Measurements from ENCODE around the gene ATG4B. TPM values are rescaled to one million over a fixed set of nuclear protein-coding genes. Genes with fewer than 3 reads are reported as not detected.
A peak's percentile ranks its signal among the peaks of the same experiment; 100 is the strongest.

Gene ATG4B
- total and polyA plus RNA-seq, 9 of the 15 experiments (the other 6 are each of a cell fraction or from before 2014, with no cell fraction given) = 5.9 to 58.8 (median 35.6) TPM

- no peak for TF ChIP-seq CBFA2T2 (conservative IDR thresholded peaks at IDR 0.05)
- no peak for TF ChIP-seq MBD2 (IDR thresholded peaks at IDR 0.05; ENCODE audit: borderline replicate concordance, low read depth)
- TF ChIP-seq POLR2G (IDR thresholded peaks at IDR 0.05; ENCODE audit: low read depth, low read length) = peak; percentile 87
- no peak for TF ChIP-seq DDX20 (tag; IDR thresholded peaks at IDR 0.05; ENCODE audit: low read depth)
- TF ChIP-seq SIN3A (IDR thresholded peaks at IDR 0.05; ENCODE audit: borderline replicate concordance in 2 of 2, control insufficient read depth in 1 of 2, low read depth in 2 of 2, low read length in 2 of 2) = peak; percentile 8 to 71; a peak in 2 of 4 replicates
- TF ChIP-seq RB1 (IDR thresholded peaks at IDR 0.05; ENCODE audit: low read depth) = peak; percentile 61
- TF ChIP-seq ZNF707 (CRISPR knock-in tag; conservative IDR thresholded peaks at IDR 0.05) = no peak
- no peak for TF ChIP-seq ARHGAP35 (IDR thresholded peaks at IDR 0.05; ENCODE audit: partially characterized antibody)
- no peak for TF ChIP-seq HOXB6 (CRISPR knock-in tag; IDR thresholded peaks at IDR 0.05; ENCODE audit: borderline replicate concordance)
- no peak for TF ChIP-seq PRPF4 (IDR thresholded peaks at IDR 0.05; ENCODE audit: insufficient read depth, low read depth, low read length, poor library complexity, severe bottlenecking)
- TF ChIP-seq ZNF785 (CRISPR knock-in tag; IDR thresholded peaks at IDR 0.05) = no peak
- peak; percentile 58 for TF ChIP-seq TFAP4 (CRISPR knock-in tag; IDR thresholded peaks at IDR 0.05; ENCODE audit: borderline replicate concordance)
- TF ChIP-seq, protein P1, sequence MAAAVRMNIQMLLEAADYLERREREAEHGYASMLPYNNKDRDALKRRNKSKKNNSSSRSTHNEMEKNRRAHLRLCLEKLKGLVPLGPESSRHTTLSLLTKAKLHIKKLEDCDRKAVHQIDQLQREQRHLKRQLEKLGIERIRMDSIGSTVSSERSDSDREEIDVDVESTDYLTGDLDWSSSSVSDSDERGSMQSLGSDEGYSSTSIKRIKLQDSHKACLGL (CRISPR knock-in tag; IDR thresholded peaks at IDR 0.05; ENCODE audit: borderline replicate concordance, poor library complexity, severe bottlenecking) = peak; percentile 54
- TF ChIP-seq ZNF584 (CRISPR knock-in tag; IDR thresholded peaks at IDR 0.05; ENCODE audit: low read depth) = no peak
- no peak for TF ChIP-seq POLR2H (tag; IDR thresholded peaks at IDR 0.05; ENCODE audit: low read depth)
- no peak for TF ChIP-seq NCOA6 (IDR thresholded peaks at IDR 0.05)
- no peak for TF ChIP-seq ZNF24 (IDR thresholded peaks at IDR 0.05)
- no peak for TF ChIP-seq ZNF263 (CRISPR knock-in tag; IDR thresholded peaks at IDR 0.05; ENCODE audit: borderline replicate concordance)
- no peak for TF ChIP-seq ARNT (IDR thresholded peaks at IDR 0.05)
- peak; percentile 73 for TF ChIP-seq SUPT5H (IDR thresholded peaks at IDR 0.05)
- TF ChIP-seq, protein P2, sequence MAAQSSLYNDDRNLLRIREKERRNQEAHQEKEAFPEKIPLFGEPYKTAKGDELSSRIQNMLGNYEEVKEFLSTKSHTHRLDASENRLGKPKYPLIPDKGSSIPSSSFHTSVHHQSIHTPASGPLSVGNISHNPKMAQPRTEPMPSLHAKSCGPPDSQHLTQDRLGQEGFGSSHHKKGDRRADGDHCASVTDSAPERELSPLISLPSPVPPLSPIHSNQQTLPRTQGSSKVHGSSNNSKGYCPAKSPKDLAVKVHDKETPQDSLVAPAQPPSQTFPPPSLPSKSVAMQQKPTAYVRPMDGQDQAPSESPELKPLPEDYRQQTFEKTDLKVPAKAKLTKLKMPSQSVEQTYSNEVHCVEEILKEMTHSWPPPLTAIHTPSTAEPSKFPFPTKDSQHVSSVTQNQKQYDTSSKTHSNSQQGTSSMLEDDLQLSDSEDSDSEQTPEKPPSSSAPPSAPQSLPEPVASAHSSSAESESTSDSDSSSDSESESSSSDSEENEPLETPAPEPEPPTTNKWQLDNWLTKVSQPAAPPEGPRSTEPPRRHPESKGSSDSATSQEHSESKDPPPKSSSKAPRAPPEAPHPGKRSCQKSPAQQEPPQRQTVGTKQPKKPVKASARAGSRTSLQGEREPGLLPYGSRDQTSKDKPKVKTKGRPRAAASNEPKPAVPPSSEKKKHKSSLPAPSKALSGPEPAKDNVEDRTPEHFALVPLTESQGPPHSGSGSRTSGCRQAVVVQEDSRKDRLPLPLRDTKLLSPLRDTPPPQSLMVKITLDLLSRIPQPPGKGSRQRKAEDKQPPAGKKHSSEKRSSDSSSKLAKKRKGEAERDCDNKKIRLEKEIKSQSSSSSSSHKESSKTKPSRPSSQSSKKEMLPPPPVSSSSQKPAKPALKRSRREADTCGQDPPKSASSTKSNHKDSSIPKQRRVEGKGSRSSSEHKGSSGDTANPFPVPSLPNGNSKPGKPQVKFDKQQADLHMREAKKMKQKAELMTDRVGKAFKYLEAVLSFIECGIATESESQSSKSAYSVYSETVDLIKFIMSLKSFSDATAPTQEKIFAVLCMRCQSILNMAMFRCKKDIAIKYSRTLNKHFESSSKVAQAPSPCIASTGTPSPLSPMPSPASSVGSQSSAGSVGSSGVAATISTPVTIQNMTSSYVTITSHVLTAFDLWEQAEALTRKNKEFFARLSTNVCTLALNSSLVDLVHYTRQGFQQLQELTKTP (IDR thresholded peaks at IDR 0.05; ENCODE audit: low read depth in 1 of 2, partially characterized antibody in 2 of 2) = no peak
- TF ChIP-seq EWSR1 (IDR thresholded peaks at IDR 0.05; ENCODE audit: borderline replicate concordance, low read depth, partially characterized antibody) = no peak
- TF ChIP-seq CSDE1 (IDR thresholded peaks at IDR 0.05) = no peak
Measured at GRCh38 chr2:241701399-241702154, 64.1 kb downstream of the ATG4B start, which contains the start of gene ING5 (continued).
